IPS-15b (cell line): ENCODE measurements around the gene TGFBR3L.

Experiments used
- H3K27me3 ChIP-seq: one replicate; pipeline ENCODE4 v1.6.1; 2013; ENCODE audit warnings: low read length; ENCODE audit not compliant: control insufficient read depth, insufficient read depth
- H3K36me3 ChIP-seq: one replicate; pipeline ENCODE4 v1.6.1; 2013; ENCODE audit warnings: low read length; ENCODE audit not compliant: control insufficient read depth, insufficient read depth
- H3K4me1 ChIP-seq: one replicate; pipeline ENCODE4 v1.6.1; 2013; ENCODE audit warnings: mild to moderate bottlenecking, low read length; ENCODE audit not compliant: control insufficient read depth, insufficient read depth
- H3K4me3 ChIP-seq: one replicate; pipeline ENCODE4 v1.5.1; 2013; ENCODE audit warnings: low read depth, low read length
- H3K9ac ChIP-seq: one replicate; pipeline ENCODE4 v1.6.1; 2013; ENCODE audit warnings: low read depth, mild to moderate bottlenecking, low read length
- H3K9me3 ChIP-seq: one replicate; pipeline ENCODE4 v1.6.1; 2013; ENCODE audit warnings: mild to moderate bottlenecking, low read length; ENCODE audit not compliant: control insufficient read depth, insufficient read depth

TGFBR3L gene

GRCh38 chr19:7872306-7873204 lies 42.1 kb upstream of the TGFBR3L start:
- Histone ChIP-seq H3K9ac (no peak overlapping the region), H3K4me1 (peaks cover 6% of the 10 kb centered on the region), H3K4me3 (peak overlapping the region; percentile 79), H3K9me3 (no peaks in the 10 kb centered on the region), H3K36me3 (no peaks in the 10 kb centered on the region), H3K27me3 (peaks cover 20% of the 10 kb centered on the region)

GRCh38 chr19:7873304-7874075 lies 41.1 kb upstream of the TGFBR3L start:
- H3K9me3 ChIP-seq, result no peaks in the 10 kb centered on the region
- H3K4me1 ChIP-seq, result peaks cover 6% of the 10 kb centered on the region
- no peaks in the 10 kb centered on the region for H3K36me3 ChIP-seq
- H3K9ac ChIP-seq, result no peak overlapping the region
- peak overlapping the region; percentile 79 for H3K4me3 ChIP-seq
- peaks cover 17% of the 10 kb centered on the region for H3K27me3 ChIP-seq

- no peaks in the 10 kb centered on the region for H3K9me3 ChIP-seq
- peaks cover 17% of the 10 kb centered on the region for H3K27me3 ChIP-seq
- peaks cover 6% of the 10 kb centered on the region for H3K4me1 ChIP-seq
- no peak within 1 kb of the TSS for H3K9ac ChIP-seq
- H3K36me3 ChIP-seq, result no peaks in the 10 kb centered on the region
- H3K4me3 ChIP-seq, result peak within 1 kb of the TSS; percentile 79
These were observed 40.3 kb upstream of the TGFBR3L start, which contains the start of gene PRR36 for GRCh38 chr19:7874076-7874896. Gene PRR36, minus strand, starts transcription at chr19:7874390. Its CDS starts 701 bp downstream, at chr19:7873689.

DNA sequence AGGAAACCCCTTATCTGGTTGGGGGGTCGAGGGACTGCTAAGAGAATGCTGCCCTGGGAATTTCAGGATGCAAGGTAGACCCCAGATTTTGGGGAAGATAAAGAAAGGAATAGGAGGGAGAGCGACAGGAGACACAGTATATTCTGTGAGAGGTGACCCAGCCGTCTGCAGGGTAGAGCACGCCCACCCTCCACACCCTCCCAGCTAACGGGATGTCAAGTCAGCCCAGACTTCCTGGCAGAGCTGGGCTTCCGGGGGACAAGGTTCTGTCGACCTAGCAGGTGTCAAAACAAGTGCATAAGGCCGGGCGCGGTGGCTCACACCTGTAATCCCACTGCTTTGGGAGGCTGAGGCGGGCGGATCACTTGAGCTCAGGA lies 39.7 kb upstream of the TGFBR3L start:
- Histone ChIP-seq H3K9me3 (no peaks in the 10 kb centered on the region), H3K4me1 (peaks cover 6% of the 10 kb centered on the region), H3K4me3 (peak overlapping the region; percentile 79), H3K36me3 (no peaks in the 10 kb centered on the region), H3K27me3 (peaks cover 17% of the 10 kb centered on the region), H3K9ac (no peak overlapping the region)

DNA sequence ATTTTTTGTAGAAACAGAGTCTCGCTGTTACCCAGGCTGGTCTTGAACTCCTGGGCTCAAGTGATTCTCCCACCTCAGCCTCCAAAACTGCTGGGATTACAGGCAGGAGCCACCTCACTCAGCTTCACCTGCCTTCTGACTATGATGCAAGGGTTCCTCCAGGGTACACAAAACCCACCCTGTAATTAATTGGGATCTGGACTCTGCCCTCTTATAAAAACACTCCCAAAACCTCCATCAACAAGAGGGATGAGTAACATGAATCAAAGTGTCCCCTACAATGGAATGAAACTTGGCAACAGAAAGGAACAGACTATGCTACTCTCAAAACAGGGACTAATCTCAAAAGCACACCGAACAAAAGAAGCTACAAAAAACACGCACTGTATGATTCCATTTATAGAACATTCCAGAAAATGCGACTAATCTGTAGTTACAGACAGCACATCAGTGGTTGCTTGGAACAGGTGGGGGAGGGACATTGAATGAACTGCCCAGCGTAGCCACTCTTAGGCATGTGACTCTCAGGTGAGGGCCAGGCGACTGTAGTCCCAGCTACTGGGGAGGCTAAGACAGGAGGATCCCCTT lies 37.3 kb upstream of the TGFBR3L start:
- no peaks in the 10 kb centered on the region for H3K9me3 ChIP-seq

DNA sequence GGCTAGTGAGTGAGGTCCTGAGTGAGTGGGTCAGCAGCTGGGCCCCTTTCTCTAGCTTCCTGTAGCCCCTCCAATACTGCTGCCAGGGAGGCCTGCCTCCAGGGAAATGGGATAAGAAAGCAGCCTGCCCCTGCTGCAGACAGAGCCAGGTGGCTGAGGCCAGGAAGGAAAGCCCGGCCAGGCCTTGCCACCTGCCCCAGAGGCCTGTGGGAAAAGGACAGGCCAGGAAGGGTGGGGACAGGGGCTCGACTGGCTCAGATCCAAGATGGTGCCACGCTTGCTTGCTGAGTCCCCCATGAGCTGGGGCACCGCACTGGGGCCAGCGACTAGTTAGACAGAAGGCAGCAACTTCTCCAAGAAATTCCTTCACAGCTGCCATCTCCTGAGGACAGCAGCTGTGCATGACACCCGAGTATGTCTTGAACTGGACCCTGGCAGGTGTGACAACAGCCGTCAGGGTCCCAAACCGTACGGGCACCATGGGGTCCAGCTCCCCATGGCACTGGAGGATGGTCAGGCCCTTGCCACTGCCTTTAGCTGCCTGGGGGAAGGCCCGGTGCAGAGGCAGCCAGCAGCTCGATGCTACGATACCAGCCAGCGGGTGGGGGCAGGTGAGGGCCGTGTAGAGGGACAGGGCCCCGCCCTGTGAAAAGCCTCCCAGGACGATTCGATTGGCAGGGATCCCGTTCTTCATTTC lies 35.4 kb upstream of the TGFBR3L start:
- Histone ChIP-seq H3K9me3 (no peaks in the 10 kb centered on the region), H3K9ac (no peak overlapping the region), H3K4me3 (no peak overlapping the region), H3K4me1 (no peaks in the 10 kb centered on the region), H3K36me3 (no peaks in the 10 kb centered on the region), H3K27me3 (peaks cover 6% of the 10 kb centered on the region)

More for the DNA sequence above, 37.3 kb upstream of the TGFBR3L start:
- Histone ChIP-seq H3K36me3 (no peaks in the 10 kb centered on the region), H3K9ac (no peak overlapping the region), H3K4me3 (no peak overlapping the region), H3K4me1 (peaks cover 4% of the 10 kb centered on the region), H3K27me3 (peaks cover 17% of the 10 kb centered on the region)

DNA sequence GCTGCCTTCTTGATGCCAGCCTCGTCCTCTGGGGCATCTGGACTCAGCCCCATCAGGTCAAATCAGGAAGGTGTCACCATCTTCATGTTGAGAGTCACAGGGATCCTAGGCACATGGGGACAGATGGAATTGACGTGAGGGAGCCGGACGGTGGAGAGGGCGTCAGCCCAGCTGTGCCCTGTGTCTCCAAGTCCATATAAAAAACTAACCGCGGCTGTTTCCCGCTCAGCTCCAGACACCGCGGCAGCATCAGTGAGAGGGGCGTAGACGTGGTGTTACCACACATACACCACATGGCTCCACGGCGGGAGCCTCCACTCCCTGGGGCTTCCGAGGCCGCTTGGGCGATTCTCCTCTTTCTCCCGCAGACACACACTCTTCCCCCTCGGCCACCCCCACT lies 34.8 kb upstream of the TGFBR3L start:
- Histone ChIP-seq H3K36me3 (no peaks in the 10 kb centered on the region), H3K27me3 (peaks cover 6% of the 10 kb centered on the region), H3K4me1 (no peaks in the 10 kb centered on the region), H3K9ac (no peak overlapping the region), H3K9me3 (no peaks in the 10 kb centered on the region), H3K4me3 (no peak overlapping the region)

GRCh38 chr19:7881910-7882309 lies 32.7 kb upstream of the TGFBR3L start:
- no peaks in the 10 kb centered on the region for H3K27me3 ChIP-seq
- H3K9me3 ChIP-seq, result no peaks in the 10 kb centered on the region
- no peaks in the 10 kb centered on the region for H3K36me3 ChIP-seq
- H3K4me1 ChIP-seq, result no peaks in the 10 kb centered on the region
- no peak overlapping the region for H3K4me3 ChIP-seq
- H3K9ac ChIP-seq, result no peak overlapping the region

DNA sequence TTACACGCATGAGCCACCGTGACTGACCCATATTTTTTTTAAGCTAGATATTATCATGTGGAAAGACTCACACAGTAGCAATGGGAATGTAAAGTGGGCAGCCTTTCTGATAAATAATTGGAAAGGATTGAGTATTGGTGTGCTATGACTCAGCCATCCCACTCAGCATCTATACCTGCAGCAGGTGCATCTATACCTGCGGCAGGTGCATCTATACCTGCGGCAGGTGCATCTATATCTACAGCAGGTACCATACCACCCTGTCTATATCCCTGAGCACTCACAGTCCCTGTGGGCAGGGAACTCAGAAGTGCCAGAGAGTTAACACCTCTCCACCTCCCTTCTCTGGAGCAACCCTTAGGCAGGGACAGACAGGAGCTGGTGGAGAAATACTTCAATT lies 31.5 kb upstream of the TGFBR3L start:
- Histone ChIP-seq H3K36me3 (no peaks in the 10 kb centered on the region), H3K9ac (no peak overlapping the region), H3K4me1 (peaks cover 4% of the 10 kb centered on the region), H3K27me3 (no peaks in the 10 kb centered on the region), H3K9me3 (no peaks in the 10 kb centered on the region), H3K4me3 (no peak overlapping the region)

DNA sequence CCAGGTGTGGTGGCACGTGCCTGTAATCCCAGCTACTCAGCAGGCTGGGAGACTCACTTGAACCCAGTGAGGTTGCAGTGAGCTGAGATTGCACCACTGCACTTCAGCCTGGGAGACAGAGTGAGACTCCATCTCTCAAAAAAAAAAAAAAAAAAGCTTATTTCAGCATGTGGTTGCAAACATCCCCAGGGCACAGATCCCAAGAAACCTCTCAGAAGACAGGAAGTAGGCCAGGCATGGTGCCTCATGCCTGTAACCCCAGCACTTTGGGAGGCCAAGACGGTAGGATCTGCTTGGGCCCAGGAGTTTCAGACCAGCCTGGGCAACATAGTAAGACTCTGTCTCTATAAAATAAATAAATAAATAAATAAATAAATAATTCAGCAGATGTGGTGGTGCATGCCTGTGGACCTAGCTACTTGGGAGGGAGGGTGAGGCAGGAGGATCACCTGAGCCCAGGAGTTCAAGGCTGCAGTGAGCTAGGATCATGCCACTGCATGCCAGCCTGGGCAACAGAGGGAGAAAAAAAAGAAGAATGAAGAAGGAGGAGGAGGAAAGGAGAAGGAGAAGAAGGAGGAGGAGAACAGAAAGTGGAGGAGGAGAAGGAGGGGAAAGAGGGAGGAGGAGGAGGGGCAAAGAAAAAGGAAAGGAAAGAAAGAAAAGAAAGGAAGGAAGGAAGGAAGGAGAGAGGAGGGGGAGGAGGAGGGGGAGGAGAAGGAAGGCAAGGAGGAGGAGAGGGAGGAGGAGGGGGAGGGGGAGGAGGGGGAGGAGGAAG lies 30.6 kb upstream of the TGFBR3L start:
- H3K36me3 ChIP-seq, result no peaks in the 10 kb centered on the region
- H3K9me3 ChIP-seq, result no peaks in the 10 kb centered on the region
- no peak overlapping the region for H3K9ac ChIP-seq
- peaks cover 3% of the 10 kb centered on the region for H3K27me3 ChIP-seq
- H3K4me1 ChIP-seq, result peaks cover 5% of the 10 kb centered on the region
- no peak overlapping the region for H3K4me3 ChIP-seq
